H9 (cell line): Measurements from ENCODE around the gene ZNF641. TPM values are rescaled to one million over a fixed set of nuclear protein-coding genes. Genes with fewer than 3 reads are reported as not detected.

Source experiments
- DNase-seq: peaks from one replicate; pipeline ENCODE4 v3.0.0-alpha.2; 2017
- H2AFZ ChIP-seq: one replicate; pipeline ENCODE4 v1.6.1; 2013; ENCODE audit warnings: mild to moderate bottlenecking, low read length, control low read depth, moderate library complexity
- H2AK5ac ChIP-seq: 2 replicates; pipeline ENCODE4 v1.6.1; 2013; ENCODE audit warnings: low read length, control low read depth, mixed read lengths; ENCODE audit not compliant: insufficient read length
- H2BK120ac ChIP-seq: one replicate; pipeline ENCODE4 v1.6.1; 2013; ENCODE audit warnings: low read depth, mild to moderate bottlenecking, low read length, control low read depth, inconsistent platforms; ENCODE audit not compliant: poor library complexity, severe bottlenecking
- H2BK12ac ChIP-seq: 2 replicates; pipeline ENCODE4 v1.6.1; 2013; ENCODE audit warnings: low read length, control low read depth, mixed read lengths, low read depth; ENCODE audit not compliant: insufficient read length
- H2BK15ac ChIP-seq: 2 replicates; pipeline ENCODE4 v1.6.1; 2013; ENCODE audit warnings: low read depth, low read length, control low read depth
- H2BK20ac ChIP-seq: one replicate; pipeline ENCODE4 v1.6.1; 2013; ENCODE audit warnings: low read depth, mild to moderate bottlenecking, low read length, control low read depth, inconsistent platforms; ENCODE audit not compliant: poor library complexity, severe bottlenecking
- H2BK5ac ChIP-seq: 2 replicates; pipeline ENCODE4 v1.6.1; 2013; ENCODE audit warnings: low read length, control low read depth, mixed read lengths; ENCODE audit not compliant: insufficient read length
- H3K14ac ChIP-seq: 2 replicates; pipeline ENCODE4 v1.6.1; 2013; ENCODE audit warnings: low read length, control low read depth; ENCODE audit not compliant: insufficient read depth
- H3K18ac ChIP-seq: 2 replicates; pipeline ENCODE4 v1.6.1; 2013; ENCODE audit warnings: low read depth, mild to moderate bottlenecking, mixed read lengths, low read length, control low read depth; ENCODE audit not compliant: insufficient read length
- H3K23ac ChIP-seq: 2 replicates; pipeline ENCODE4 v1.6.1; 2013; ENCODE audit warnings: low read length, control low read depth, mixed read lengths, low read depth; ENCODE audit not compliant: insufficient read length
- H3K23me2 ChIP-seq: 2 replicates; pipeline ENCODE4 v1.6.1; 2013; ENCODE audit warnings: low read depth, mild to moderate bottlenecking, mixed read lengths, low read length, control low read depth; ENCODE audit not compliant: insufficient read length, poor library complexity, severe bottlenecking
- H3K27ac ChIP-seq: 2 replicates; pipeline ENCODE4 v1.5.1; 2013; ENCODE audit warnings: low read length, control low read depth, mixed read lengths, low read depth; ENCODE audit not compliant: insufficient read length
- H3K27me3 ChIP-seq: 2 replicates; pipeline ENCODE4 v1.6.1; 2013; ENCODE audit warnings: low read length, control low read depth, inconsistent platforms; ENCODE audit not compliant: insufficient read depth
- H3K4ac ChIP-seq: 2 replicates; pipeline ENCODE4 v1.6.1; 2013; ENCODE audit warnings: low read depth, mild to moderate bottlenecking, control low read depth, inconsistent platforms, low read length, moderate library complexity
- H3K4me1 ChIP-seq: 2 replicates; pipeline ENCODE4 v1.6.1; 2013; ENCODE audit warnings: low read length, control low read depth, inconsistent platforms; ENCODE audit not compliant: insufficient read depth
- H3K4me2 ChIP-seq: 2 replicates; pipeline ENCODE4 v1.6.1; 2013; ENCODE audit warnings: low read length, control low read depth, mixed read lengths; ENCODE audit not compliant: insufficient read length, insufficient read depth
- H3K56ac ChIP-seq: 2 replicates; pipeline ENCODE4 v1.6.1; 2013; ENCODE audit warnings: low read depth, mild to moderate bottlenecking, mixed read lengths, low read length, control low read depth; ENCODE audit not compliant: insufficient read length
- H3K79me1 ChIP-seq: 2 replicates; pipeline ENCODE4 v1.6.1; 2013; ENCODE audit warnings: low read depth, mild to moderate bottlenecking, moderate library complexity, low read length, control low read depth, inconsistent platforms; ENCODE audit not compliant: insufficient read depth, poor library complexity, severe bottlenecking
- H3K79me2 ChIP-seq: 2 replicates; pipeline ENCODE4 v1.6.1; 2013; ENCODE audit warnings: low read length, control low read depth, inconsistent platforms; ENCODE audit not compliant: insufficient read depth
- H3K9ac ChIP-seq: 2 replicates; pipeline ENCODE4 v1.6.1; 2013; ENCODE audit warnings: low read length, control low read depth, mixed read lengths; ENCODE audit not compliant: insufficient read length; ENCODE audit errors: extremely low read depth
- H3K9me3 ChIP-seq: one replicate; pipeline ENCODE4 v1.6.1; 2013; ENCODE audit warnings: low read depth, low read length, inconsistent platforms; ENCODE audit not compliant: control insufficient read depth
- H3T11ph ChIP-seq: one replicate; pipeline ENCODE4 v1.6.1; 2013; ENCODE audit warnings: mild to moderate bottlenecking, low read length, control low read depth, inconsistent platforms
- H4K20me1 ChIP-seq: one replicate; pipeline ENCODE4 v1.6.1; 2013; ENCODE audit not compliant: control insufficient read depth, insufficient read length, insufficient read depth
- H4K5ac ChIP-seq: 2 replicates; pipeline ENCODE4 v1.6.1; 2013; ENCODE audit warnings: low read depth, mild to moderate bottlenecking, mixed read lengths, low read length, control low read depth; ENCODE audit not compliant: insufficient read length
- H4K8ac ChIP-seq: replicated peaks from 2 replicates; pipeline ENCODE4 v1.6.1; 2013; ENCODE audit warnings: low read length, control low read depth, mixed read lengths, low read depth; ENCODE audit not compliant: insufficient read length
- H4K91ac ChIP-seq: 2 replicates; pipeline ENCODE4 v1.6.1; 2013; ENCODE audit warnings: low read depth, mild to moderate bottlenecking, moderate library complexity, mixed read lengths, low read length, control low read depth; ENCODE audit not compliant: insufficient read length
- H3K27ac Mint-ChIP-seq, 3 experiments: 2 replicates in 2 of 3; 3 replicates in 1 of 3; pipeline ENCODE4 v1.8.0; 2020 to 2021; ENCODE audit warnings: mixed read lengths in 3 of 3, mild to moderate bottlenecking in 1 of 3, moderate library complexity in 1 of 3
- H3K27me3 Mint-ChIP-seq: 2 replicates; pipeline ENCODE4 v1.8.0; 2021; ENCODE audit warnings: low read depth, mild to moderate bottlenecking, moderate library complexity, mixed read lengths
- H3K36me3 Mint-ChIP-seq, 3 experiments: 2 replicates in 2 of 3; 3 replicates in 1 of 3; pipeline ENCODE4 v1.8.0; 2020 to 2021; ENCODE audit warnings: low read depth in 3 of 3, mixed read lengths in 3 of 3; ENCODE audit not compliant: insufficient read depth in 1 of 3
- H3K4me1 Mint-ChIP-seq, 2 experiments: 2 replicates each; pipeline ENCODE4 v1.8.0; 2020; ENCODE audit warnings: mixed read lengths in 2 of 2
- H3K4me3 Mint-ChIP-seq, 2 experiments: 2 replicates in 1 of 2; 3 replicates in 1 of 2; pipeline ENCODE4 v1.8.0; 2020 to 2021; ENCODE audit warnings: mild to moderate bottlenecking in 2 of 2, mixed read lengths in 2 of 2, moderate library complexity in 1 of 2
- H3K9me3 Mint-ChIP-seq, 2 experiments: 2 replicates in 1 of 2; 3 replicates in 1 of 2; pipeline ENCODE4 v1.8.0; 2020; ENCODE audit warnings: mild to moderate bottlenecking in 2 of 2, mixed read lengths in 2 of 2, moderate library complexity in 1 of 2
- WGBS: extraction: QIAGEN DNeasy Blood & Tissue Kit; methylation state at CpG from one replicate; pipeline ENCODE4 v1.1.7; 2013; ENCODE audit warnings: missing lambda C conversion rate, low lambda C conversion rate, mixed read lengths; ENCODE audit not compliant: insufficient read length; ENCODE audit errors: extremely low coverage; 5-methylcytosine and 5-hydroxymethylcytosine counted together
- total RNA-seq: library from RNA; stranded (reverse); gene quantifications from 2 replicates; pipeline ENCODE4 v1.2.1, GENCODE V29; 2021
- TF ChIP-seq, protein P1 (sequence below): fragments of 200-600 bp; sonication (generic); conservative IDR thresholded peaks from 3 replicates; pipeline ENCODE4 v1.8.0; 2021; ENCODE audit warnings: antibody characterized with exemption, mild to moderate bottlenecking

The ZNF641 gene
- total RNA-seq, 1 experiment from 2014 or later = 8.5 TPM

DNA sequence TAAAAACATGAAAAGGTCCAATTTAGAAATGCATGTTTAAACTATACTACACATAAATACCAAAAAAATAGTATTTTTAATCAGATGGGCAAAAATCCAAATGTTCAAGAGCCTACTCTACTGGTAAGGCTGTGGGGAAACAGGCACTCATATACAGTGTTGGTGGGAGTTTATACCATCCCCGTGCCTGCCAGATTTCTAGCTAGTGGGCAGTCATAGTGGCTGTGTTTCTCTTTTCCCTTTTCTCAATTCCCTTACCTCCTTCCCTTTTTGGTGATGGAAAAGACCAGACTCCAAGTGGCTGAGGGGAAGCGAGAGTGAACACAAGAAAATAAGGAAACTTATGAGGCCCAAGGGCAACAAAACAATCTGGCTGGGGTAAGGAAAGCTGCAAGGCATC lies 14.7 kb downstream of the ZNF641 start:
- H3K14ac ChIP-seq = no peak overlapping the region
- no peak overlapping the region for H3K56ac ChIP-seq
- H3K4me1 Mint-ChIP-seq = no peaks in the 10 kb centered on the region; a peak in 1 of 4 replicates
- H4K91ac ChIP-seq = no peak overlapping the region
- no peaks in the 10 kb centered on the region for H4K20me1 ChIP-seq
- no peak overlapping the region for H3K9ac ChIP-seq
- TF ChIP-seq, protein P1, sequence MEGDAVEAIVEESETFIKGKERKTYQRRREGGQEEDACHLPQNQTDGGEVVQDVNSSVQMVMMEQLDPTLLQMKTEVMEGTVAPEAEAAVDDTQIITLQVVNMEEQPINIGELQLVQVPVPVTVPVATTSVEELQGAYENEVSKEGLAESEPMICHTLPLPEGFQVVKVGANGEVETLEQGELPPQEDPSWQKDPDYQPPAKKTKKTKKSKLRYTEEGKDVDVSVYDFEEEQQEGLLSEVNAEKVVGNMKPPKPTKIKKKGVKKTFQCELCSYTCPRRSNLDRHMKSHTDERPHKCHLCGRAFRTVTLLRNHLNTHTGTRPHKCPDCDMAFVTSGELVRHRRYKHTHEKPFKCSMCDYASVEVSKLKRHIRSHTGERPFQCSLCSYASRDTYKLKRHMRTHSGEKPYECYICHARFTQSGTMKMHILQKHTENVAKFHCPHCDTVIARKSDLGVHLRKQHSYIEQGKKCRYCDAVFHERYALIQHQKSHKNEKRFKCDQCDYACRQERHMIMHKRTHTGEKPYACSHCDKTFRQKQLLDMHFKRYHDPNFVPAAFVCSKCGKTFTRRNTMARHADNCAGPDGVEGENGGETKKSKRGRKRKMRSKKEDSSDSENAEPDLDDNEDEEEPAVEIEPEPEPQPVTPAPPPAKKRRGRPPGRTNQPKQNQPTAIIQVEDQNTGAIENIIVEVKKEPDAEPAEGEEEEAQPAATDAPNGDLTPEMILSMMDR = no peak
- no peaks in the 10 kb centered on the region for H3K4me1 ChIP-seq
- H3K23ac ChIP-seq = no peak overlapping the region
- H3K27ac ChIP-seq = no peak overlapping the region
- no peak overlapping the region for H3K4me2 ChIP-seq
- no peaks in the 10 kb centered on the region for H3K79me2 ChIP-seq
- no peaks in the 10 kb centered on the region for H3K36me3 Mint-ChIP-seq
- no peaks in the 10 kb centered on the region for H3K27me3 ChIP-seq
- H3K9me3 Mint-ChIP-seq = peaks cover 0 to 16% of the 10 kb centered on the region in 2 experiments; a peak in 1 of 5 replicates
- H2BK12ac ChIP-seq = no peak overlapping the region
- no peak overlapping the region for H2AFZ ChIP-seq
- no peak overlapping the region for H4K8ac ChIP-seq
- H3K79me1 ChIP-seq = no peaks in the 10 kb centered on the region
- H2BK20ac ChIP-seq = no peak overlapping the region
- no peak for DNase-seq
- no peak overlapping the region for H2BK5ac ChIP-seq
- no peak overlapping the region for H3K27ac Mint-ChIP-seq
- no peak overlapping the region for H2BK15ac ChIP-seq
- no peak overlapping the region for H2AK5ac ChIP-seq
- no peak overlapping the region for H3K4me3 Mint-ChIP-seq
- H3T11ph ChIP-seq = no peak overlapping the region
- H3K18ac ChIP-seq = no peak overlapping the region
- H4K5ac ChIP-seq = no peak overlapping the region
- H3K9me3 ChIP-seq = no peaks in the 10 kb centered on the region
- H2BK120ac ChIP-seq = no peak overlapping the region
- no peak overlapping the region for H3K4ac ChIP-seq
- H3K23me2 ChIP-seq = no peaks in the 10 kb centered on the region
- no CpG with 5 or more reads among the region's 2 CpGs for WGBS
- peaks cover 3% of the 10 kb centered on the region for H3K27me3 Mint-ChIP-seq
